ENCODE results near the gene LTBP4.

- TF ChIP-seq, protein P1, sequence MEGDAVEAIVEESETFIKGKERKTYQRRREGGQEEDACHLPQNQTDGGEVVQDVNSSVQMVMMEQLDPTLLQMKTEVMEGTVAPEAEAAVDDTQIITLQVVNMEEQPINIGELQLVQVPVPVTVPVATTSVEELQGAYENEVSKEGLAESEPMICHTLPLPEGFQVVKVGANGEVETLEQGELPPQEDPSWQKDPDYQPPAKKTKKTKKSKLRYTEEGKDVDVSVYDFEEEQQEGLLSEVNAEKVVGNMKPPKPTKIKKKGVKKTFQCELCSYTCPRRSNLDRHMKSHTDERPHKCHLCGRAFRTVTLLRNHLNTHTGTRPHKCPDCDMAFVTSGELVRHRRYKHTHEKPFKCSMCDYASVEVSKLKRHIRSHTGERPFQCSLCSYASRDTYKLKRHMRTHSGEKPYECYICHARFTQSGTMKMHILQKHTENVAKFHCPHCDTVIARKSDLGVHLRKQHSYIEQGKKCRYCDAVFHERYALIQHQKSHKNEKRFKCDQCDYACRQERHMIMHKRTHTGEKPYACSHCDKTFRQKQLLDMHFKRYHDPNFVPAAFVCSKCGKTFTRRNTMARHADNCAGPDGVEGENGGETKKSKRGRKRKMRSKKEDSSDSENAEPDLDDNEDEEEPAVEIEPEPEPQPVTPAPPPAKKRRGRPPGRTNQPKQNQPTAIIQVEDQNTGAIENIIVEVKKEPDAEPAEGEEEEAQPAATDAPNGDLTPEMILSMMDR (IDR thresholded peaks at IDR 0.05; ENCODE audit: insufficient read depth, low read length), result no peak
- TF ChIP-seq SPI1 (IDR thresholded peaks at IDR 0.05; ENCODE audit: borderline replicate concordance, low read depth), result no peak
- no peak for TF ChIP-seq POLR2AphosphoS5 (IDR thresholded peaks at IDR 0.05; ENCODE audit: low read depth)
- TF ChIP-seq, protein P2, sequence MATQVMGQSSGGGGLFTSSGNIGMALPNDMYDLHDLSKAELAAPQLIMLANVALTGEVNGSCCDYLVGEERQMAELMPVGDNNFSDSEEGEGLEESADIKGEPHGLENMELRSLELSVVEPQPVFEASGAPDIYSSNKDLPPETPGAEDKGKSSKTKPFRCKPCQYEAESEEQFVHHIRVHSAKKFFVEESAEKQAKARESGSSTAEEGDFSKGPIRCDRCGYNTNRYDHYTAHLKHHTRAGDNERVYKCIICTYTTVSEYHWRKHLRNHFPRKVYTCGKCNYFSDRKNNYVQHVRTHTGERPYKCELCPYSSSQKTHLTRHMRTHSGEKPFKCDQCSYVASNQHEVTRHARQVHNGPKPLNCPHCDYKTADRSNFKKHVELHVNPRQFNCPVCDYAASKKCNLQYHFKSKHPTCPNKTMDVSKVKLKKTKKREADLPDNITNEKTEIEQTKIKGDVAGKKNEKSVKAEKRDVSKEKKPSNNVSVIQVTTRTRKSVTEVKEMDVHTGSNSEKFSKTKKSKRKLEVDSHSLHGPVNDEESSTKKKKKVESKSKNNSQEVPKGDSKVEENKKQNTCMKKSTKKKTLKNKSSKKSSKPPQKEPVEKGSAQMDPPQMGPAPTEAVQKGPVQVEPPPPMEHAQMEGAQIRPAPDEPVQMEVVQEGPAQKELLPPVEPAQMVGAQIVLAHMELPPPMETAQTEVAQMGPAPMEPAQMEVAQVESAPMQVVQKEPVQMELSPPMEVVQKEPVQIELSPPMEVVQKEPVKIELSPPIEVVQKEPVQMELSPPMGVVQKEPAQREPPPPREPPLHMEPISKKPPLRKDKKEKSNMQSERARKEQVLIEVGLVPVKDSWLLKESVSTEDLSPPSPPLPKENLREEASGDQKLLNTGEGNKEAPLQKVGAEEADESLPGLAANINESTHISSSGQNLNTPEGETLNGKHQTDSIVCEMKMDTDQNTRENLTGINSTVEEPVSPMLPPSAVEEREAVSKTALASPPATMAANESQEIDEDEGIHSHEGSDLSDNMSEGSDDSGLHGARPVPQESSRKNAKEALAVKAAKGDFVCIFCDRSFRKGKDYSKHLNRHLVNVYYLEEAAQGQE (IDR thresholded peaks at IDR 0.05; ENCODE audit: insufficient replicate concordance, low read depth), result no peak
- no peak for TF ChIP-seq GABPA (IDR thresholded peaks at IDR 0.05; ENCODE audit: low read depth)
Observed at GRCh38 chr19:40589591-40590429, 11.4 kb upstream of the LTBP4 start.

Measured in HL-60 (cell line).